GM06990 (cell line): ENCODE measurements around the gene CBX1.
"Not testable (repeated sequence)": the region's sequence is repeated elsewhere in the genome, so short reads cannot be mapped to it uniquely, and the experiment has no call there.

Experiments
- DNase-seq: peaks from one replicate; pipeline ENCODE4 v3.0.0-alpha.2; 2011; ENCODE audit not compliant: insufficient read length; ENCODE audit errors: extremely low read depth
- H3K27me3 ChIP-seq: replicated peaks from 2 replicates; pipeline ENCODE4 v1.6.0; 2011; ENCODE audit warnings: low read length; ENCODE audit not compliant: control insufficient read depth, insufficient read depth
- H3K36me3 ChIP-seq: 2 replicates; pipeline ENCODE4 v1.5.1; 2011; ENCODE audit warnings: low read length; ENCODE audit not compliant: control insufficient read depth, insufficient read depth
- H3K4me3 ChIP-seq: replicated peaks from 2 replicates; pipeline ENCODE4 v1.5.1; 2011; ENCODE audit warnings: low read depth, mild to moderate bottlenecking, control low read depth, low read length
- TF ChIP-seq, protein P1 (sequence below): IDR thresholded peaks from 2 replicates; pipeline ENCODE4 v1.5.1; 2011; ENCODE audit warnings: low read length, control low read depth, mild to moderate bottlenecking, inconsistent platforms; ENCODE audit not compliant: insufficient read depth, poor library complexity, severe bottlenecking

Gene CBX1

DNA sequence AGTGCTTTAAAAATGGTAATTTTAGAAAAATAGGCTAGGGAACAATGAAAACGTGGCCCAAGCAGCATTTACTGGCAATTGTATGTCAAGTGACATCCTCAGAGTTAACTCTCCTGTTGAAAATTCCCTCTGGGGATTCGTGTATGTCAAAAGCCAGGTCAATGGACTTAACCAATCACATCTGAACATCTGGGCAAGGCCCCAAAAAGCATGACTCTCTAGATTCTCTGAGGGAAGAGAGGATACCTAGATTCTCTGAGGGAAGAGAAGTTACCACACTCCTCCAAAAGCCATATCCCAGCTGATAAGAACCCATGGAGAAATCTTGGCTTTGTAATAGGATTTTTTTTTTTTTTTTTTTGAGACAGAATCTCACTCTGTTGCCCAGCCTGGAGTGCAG is 29.6 kb downstream of the CBX1 start:
- Histone ChIP-seq H3K27me3 (no peaks in the 10 kb centered on the region), H3K36me3 (peaks cover 6% of the 10 kb centered on the region), H3K4me3 (no peak overlapping the region)
- DNase-seq = no peak
- TF ChIP-seq, protein P1, sequence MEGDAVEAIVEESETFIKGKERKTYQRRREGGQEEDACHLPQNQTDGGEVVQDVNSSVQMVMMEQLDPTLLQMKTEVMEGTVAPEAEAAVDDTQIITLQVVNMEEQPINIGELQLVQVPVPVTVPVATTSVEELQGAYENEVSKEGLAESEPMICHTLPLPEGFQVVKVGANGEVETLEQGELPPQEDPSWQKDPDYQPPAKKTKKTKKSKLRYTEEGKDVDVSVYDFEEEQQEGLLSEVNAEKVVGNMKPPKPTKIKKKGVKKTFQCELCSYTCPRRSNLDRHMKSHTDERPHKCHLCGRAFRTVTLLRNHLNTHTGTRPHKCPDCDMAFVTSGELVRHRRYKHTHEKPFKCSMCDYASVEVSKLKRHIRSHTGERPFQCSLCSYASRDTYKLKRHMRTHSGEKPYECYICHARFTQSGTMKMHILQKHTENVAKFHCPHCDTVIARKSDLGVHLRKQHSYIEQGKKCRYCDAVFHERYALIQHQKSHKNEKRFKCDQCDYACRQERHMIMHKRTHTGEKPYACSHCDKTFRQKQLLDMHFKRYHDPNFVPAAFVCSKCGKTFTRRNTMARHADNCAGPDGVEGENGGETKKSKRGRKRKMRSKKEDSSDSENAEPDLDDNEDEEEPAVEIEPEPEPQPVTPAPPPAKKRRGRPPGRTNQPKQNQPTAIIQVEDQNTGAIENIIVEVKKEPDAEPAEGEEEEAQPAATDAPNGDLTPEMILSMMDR = no peak

DNA sequence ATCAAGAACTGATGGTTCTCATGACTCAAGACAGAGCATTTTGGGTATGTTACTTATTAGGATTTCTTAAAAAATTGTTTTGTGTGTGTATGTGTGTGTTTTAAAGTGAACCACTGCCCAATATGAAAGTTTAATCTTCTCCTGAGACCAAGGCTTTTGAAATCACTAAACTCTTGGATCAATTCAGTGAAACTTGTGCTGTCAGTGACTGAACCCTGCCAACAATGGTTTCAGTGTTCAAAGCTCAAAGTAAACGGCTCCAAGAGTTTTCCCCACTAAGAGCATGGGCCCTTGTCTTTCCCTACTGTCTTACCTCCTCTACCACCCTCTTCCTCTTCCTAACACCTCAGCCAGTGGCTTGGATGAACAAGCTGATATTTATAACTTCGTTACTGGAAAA is 31.1 kb downstream of the CBX1 start:
- no peak for DNase-seq
- no peak overlapping the region for H3K4me3 ChIP-seq
- no peaks in the 10 kb centered on the region for H3K27me3 ChIP-seq
- TF ChIP-seq, protein P1 = no peak
- H3K36me3 ChIP-seq = peaks cover 7% of the 10 kb centered on the region

DNA sequence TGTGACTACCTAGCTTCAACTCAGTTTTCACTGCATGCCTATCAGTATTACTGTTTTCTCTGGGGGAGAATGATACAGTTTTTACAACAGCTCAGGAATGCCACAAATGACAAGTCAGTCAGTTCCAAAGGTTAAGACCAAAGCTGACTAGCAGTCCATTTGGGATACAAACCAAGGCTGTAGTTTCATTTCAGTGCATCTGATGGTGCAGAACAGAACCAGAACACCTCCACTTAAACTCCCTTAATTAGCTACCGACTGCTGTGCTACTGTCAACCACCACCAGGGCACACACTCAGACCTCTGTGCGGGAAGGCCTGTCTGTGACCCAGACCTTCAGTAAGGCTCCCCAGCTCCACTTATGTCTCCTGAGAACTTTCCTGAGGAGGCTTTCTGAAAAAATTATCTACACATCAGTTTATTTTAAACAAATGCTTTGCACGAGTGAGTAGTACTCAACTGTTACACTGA is 32.8 kb downstream of the CBX1 start:
- Histone ChIP-seq H3K36me3 (peaks cover 6% of the 10 kb centered on the region), H3K4me3 (no peak overlapping the region), H3K27me3 (no peaks in the 10 kb centered on the region)
- TF ChIP-seq, protein P1 = peak; percentile 35
- no peak for DNase-seq

DNA sequence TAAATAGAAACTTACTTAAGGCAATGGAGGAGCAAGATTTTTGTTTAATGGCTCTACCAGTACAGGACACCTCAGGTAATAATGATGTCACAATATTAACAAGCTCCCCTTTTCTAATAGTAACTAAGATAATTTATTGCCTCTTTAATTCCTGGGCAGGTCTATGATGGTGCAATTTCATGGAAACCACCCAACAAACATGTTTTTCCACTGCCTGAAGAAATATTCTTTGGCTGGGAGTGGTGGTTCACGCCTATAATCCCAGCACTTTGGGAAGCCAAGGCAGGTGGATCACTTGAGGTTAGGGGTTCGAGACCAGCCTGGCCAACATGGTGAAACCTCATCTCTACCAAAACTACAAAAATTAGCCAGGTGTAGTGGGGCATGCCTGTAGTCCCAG is 33.5 kb downstream of the CBX1 start:
- not testable (repeated sequence) for DNase-seq, H3K27me3 ChIP-seq, H3K4me3 ChIP-seq, H3K36me3 ChIP-seq

DNA sequence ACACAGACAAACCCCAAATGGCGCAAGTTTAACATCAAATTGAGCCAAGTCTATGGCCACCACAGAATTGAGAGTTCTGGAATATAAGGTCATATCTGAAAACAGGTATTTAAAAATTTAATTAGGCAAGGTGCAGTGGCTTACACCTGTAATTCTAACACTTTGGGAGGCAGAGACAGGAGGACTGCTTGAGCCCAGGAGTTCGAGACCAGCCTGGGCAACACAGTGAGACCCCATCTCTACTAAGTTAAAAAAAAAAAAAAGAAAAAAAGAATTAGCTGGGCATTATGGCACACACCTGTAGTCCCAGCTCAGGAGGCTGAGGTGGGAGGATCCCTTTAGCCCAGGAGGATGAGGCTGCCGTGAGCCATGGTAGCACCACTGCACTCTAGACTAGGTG is 34.0 kb downstream of the CBX1 start:
- no peaks in the 10 kb centered on the region for H3K27me3 ChIP-seq
- DNase-seq = no peak
- H3K4me3 ChIP-seq = no peak overlapping the region
- TF ChIP-seq, protein P1 = no peak
- H3K36me3 ChIP-seq = peaks cover 8% of the 10 kb centered on the region

DNA sequence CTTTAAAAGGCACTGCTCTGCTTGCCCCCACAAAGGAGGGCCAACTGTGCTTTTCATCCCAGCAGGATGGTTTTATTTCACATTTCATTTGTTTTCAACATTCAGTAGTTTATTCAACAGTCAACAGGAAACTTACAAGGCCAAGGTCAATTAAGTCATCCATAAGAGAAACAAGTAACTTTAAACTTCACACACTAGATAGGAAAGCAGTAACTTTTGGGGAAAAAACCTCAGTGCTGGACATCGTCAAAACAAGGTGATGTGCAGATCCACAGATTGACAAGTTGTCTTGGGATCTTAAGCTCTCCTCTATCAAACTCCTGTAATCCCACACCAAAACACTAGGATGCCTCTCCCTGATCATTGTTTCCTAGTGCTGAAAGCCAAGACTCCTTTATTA is 34.6 kb downstream of the CBX1 start:
- TF ChIP-seq, protein P1 = no peak
- Histone ChIP-seq H3K4me3 (no peak overlapping the region), H3K27me3 (no peaks in the 10 kb centered on the region), H3K36me3 (peaks cover 8% of the 10 kb centered on the region)
- DNase-seq = no peak
